SU-DHL-6 (cell line): ENCODE data around the gene TRIM2.

Source experiments
- H2AFZ ChIP-seq: fragments of 200-600 bp; sonication (generic); 2 replicates; pipeline ENCODE4 v1.6.1; 2014; ENCODE audit warnings: low read depth, mild to moderate bottlenecking, moderate library complexity, mixed read lengths, antibody characterized with exemption, low read length; ENCODE audit not compliant: severe bottlenecking
- H3F3A ChIP-seq: fragments of 200-600 bp; shearing (Covaris generic); 2 replicates; pipeline ENCODE4 v1.6.0; 2016; ENCODE audit warnings: antibody characterized with exemption, mild to moderate bottlenecking; ENCODE audit not compliant: insufficient read depth
- H3K27ac ChIP-seq: fragments of 200-600 bp; sonication (generic); 2 replicates; pipeline ENCODE4 v1.5.1; 2016; ENCODE audit warnings: low read depth, mild to moderate bottlenecking, low read length, moderate library complexity, mixed read lengths
- H3K27me3 ChIP-seq: fragments of 200-600 bp; sonication (generic), shearing (Covaris generic); 2 replicates; pipeline ENCODE4 v1.6.0; 2014; ENCODE audit warnings: mild to moderate bottlenecking, low read length
- H3K36me3 ChIP-seq: fragments of 200-600 bp; sonication (generic); 2 replicates; pipeline ENCODE4 v1.6.1; 2014; ENCODE audit warnings: mild to moderate bottlenecking, low read length, mixed read lengths
- H3K4me2 ChIP-seq: fragments of 300-600, 200-600 bp; shearing (Covaris generic), sonication (generic); 2 replicates; pipeline ENCODE4 v1.6.0; 2014; ENCODE audit warnings: low read length, low read depth, mild to moderate bottlenecking; ENCODE audit not compliant: poor library complexity, severe bottlenecking
- H3K4me3 ChIP-seq: fragments of 200-600 bp; sonication (generic); 2 replicates; pipeline ENCODE4 v1.5.1; 2014; ENCODE audit warnings: antibody characterized with exemption, low read length, mild to moderate bottlenecking, mixed read lengths; ENCODE audit not compliant: insufficient read depth, poor library complexity, severe bottlenecking
- H3K79me2 ChIP-seq: fragments of 200-600 bp; sonication (generic); 2 replicates; pipeline ENCODE4 v1.6.1; 2014; ENCODE audit warnings: mild to moderate bottlenecking, low read length, moderate library complexity; ENCODE audit not compliant: insufficient read depth
- H3K9ac ChIP-seq: fragments of 200-600 bp; sonication (generic); 2 replicates; pipeline ENCODE4 v1.7.0; 2014; ENCODE audit warnings: mild to moderate bottlenecking, low read length
- H3K9me2 ChIP-seq: fragments of 200-600 bp; sonication (generic); replicated peaks from 2 replicates; pipeline ENCODE4 v1.6.1; 2014; ENCODE audit warnings: low read length; ENCODE audit not compliant: insufficient read depth
- H3K9me3 ChIP-seq: fragments of 200-600 bp; sonication (generic); 2 replicates; pipeline ENCODE4 v1.6.1; 2014; ENCODE audit warnings: low read length, mixed read lengths; ENCODE audit not compliant: insufficient read depth
- H4K20me1 ChIP-seq: fragments of 200-600 bp; sonication (generic); 2 replicates; pipeline ENCODE4 v1.6.1; 2014; ENCODE audit warnings: low read depth, mild to moderate bottlenecking, antibody characterized with exemption, low read length, moderate library complexity, mixed read lengths
- EZH2phosphoT487 ChIP-seq: fragments of 200-600 bp; sonication (generic), shearing (Covaris generic); conservative IDR thresholded peaks from 2 replicates; pipeline ENCODE4 v1.6.1; 2018; ENCODE audit warnings: mild to moderate bottlenecking, antibody characterized with exemption, low read length, moderate library complexity, mixed read lengths
- TF ChIP-seq, protein P1 (sequence below): fragments of 200-600 bp; sonication (generic); IDR thresholded peaks from one replicate; pipeline ENCODE4 v1.5.1; 2017; ENCODE audit warnings: antibody characterized with exemption, mild to moderate bottlenecking, low read length, moderate library complexity; ENCODE audit not compliant: insufficient read depth, poor library complexity, severe bottlenecking

The TRIM2 gene

GRCh38 chr4:153170407-153170806 is 33.8 kb upstream of the TRIM2 start:
- Histone ChIP-seq H3K27ac (no peak overlapping the region), H3K79me2 (no peaks in the 10 kb centered on the region), H3F3A (no peaks in the 10 kb centered on the region), H3K4me2 (no peak overlapping the region), H3K36me3 (no peaks in the 10 kb centered on the region), H3K27me3 (no peaks in the 10 kb centered on the region), H3K9me3 (no peaks in the 10 kb centered on the region), H3K9me2 (no peaks in the 10 kb centered on the region), H3K9ac (no peak overlapping the region), H4K20me1 (no peaks in the 10 kb centered on the region), H3K4me3 (no peak overlapping the region), H2AFZ (no peak overlapping the region)
- TF ChIP-seq, protein P1, sequence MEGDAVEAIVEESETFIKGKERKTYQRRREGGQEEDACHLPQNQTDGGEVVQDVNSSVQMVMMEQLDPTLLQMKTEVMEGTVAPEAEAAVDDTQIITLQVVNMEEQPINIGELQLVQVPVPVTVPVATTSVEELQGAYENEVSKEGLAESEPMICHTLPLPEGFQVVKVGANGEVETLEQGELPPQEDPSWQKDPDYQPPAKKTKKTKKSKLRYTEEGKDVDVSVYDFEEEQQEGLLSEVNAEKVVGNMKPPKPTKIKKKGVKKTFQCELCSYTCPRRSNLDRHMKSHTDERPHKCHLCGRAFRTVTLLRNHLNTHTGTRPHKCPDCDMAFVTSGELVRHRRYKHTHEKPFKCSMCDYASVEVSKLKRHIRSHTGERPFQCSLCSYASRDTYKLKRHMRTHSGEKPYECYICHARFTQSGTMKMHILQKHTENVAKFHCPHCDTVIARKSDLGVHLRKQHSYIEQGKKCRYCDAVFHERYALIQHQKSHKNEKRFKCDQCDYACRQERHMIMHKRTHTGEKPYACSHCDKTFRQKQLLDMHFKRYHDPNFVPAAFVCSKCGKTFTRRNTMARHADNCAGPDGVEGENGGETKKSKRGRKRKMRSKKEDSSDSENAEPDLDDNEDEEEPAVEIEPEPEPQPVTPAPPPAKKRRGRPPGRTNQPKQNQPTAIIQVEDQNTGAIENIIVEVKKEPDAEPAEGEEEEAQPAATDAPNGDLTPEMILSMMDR, result no peak
- TF ChIP-seq EZH2phosphoT487, result no peak

DNA sequence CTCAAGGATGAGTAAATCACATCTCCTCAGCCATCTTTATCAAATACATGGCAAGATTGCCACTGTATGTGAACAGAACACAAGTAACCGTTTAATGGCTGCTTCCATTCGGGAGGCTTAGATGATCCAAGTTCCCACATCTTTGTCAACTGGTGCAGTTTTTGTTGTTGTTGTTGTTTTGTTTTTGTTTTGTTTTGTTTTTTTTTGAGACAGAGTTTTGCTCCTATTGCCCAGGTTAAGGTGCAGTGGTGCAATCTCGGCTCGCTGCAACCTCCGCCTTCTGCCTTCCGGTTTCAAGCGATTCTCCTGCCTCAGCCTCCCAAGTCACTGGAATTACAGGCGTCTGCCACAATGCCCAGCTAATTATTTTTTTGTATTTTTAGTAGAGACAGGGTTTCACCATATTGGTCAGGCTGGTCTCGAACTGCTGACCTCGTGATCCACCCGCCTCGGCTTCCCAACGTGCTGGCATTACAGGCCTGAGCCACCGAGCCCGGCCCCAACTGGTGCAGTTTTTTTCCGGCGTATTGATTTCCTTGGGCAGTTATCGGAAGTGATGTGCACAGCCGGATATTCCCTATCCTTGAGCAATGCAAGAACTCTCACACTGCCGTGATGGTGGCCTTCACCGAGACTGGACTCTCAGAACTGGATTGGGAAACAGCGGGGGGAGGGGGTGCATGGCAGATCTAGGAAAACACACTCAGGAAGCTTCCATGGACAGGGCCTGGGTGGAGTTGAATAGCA is 29.2 kb upstream of the TRIM2 start:
- Histone ChIP-seq H3K9ac (no peak overlapping the region), H2AFZ (no peak overlapping the region), H3K27me3 (no peaks in the 10 kb centered on the region), H3F3A (no peaks in the 10 kb centered on the region), H3K4me3 (no peak overlapping the region), H3K36me3 (no peaks in the 10 kb centered on the region), H3K4me2 (no peak overlapping the region), H4K20me1 (no peaks in the 10 kb centered on the region), H3K27ac (no peak overlapping the region), H3K9me3 (no peaks in the 10 kb centered on the region), H3K79me2 (no peaks in the 10 kb centered on the region), H3K9me2 (no peaks in the 10 kb centered on the region)
- TF ChIP-seq EZH2phosphoT487, result no peak
- TF ChIP-seq, protein P1, result no peak

GRCh38 chr4:153176938-153177337 is 27.3 kb upstream of the TRIM2 start:
- H3K4me3 ChIP-seq, result no peak overlapping the region
- TF ChIP-seq, protein P1, result no peak
- TF ChIP-seq EZH2phosphoT487, result no peak
- no peaks in the 10 kb centered on the region for H4K20me1 ChIP-seq
- no peaks in the 10 kb centered on the region for H3K9me3 ChIP-seq
- H3K79me2 ChIP-seq, result no peaks in the 10 kb centered on the region
- H3K9ac ChIP-seq, result no peak overlapping the region
- H3K27me3 ChIP-seq, result no peaks in the 10 kb centered on the region
- H3K36me3 ChIP-seq, result no peaks in the 10 kb centered on the region
- no peaks in the 10 kb centered on the region for H3F3A ChIP-seq
- no peaks in the 10 kb centered on the region for H3K9me2 ChIP-seq
- H3K4me2 ChIP-seq, result no peak overlapping the region
- H3K27ac ChIP-seq, result no peak overlapping the region
- no peak overlapping the region for H2AFZ ChIP-seq
